AG10803 (cell line): ENCODE measurements around the gene TNPO3.
"Not testable (repeated sequence)": the region's sequence is repeated elsewhere in the genome, so short reads cannot be mapped to it uniquely, and the experiment has no call there.

Experiments used
- DNase-seq: peaks from one replicate; pipeline ENCODE4 v3.0.0; 2010; ENCODE audit warnings: low read depth
- H3K4me3 ChIP-seq: 2 replicates; pipeline ENCODE4 v1.5.1; 2011; ENCODE audit warnings: mild to moderate bottlenecking, low read length, control low read depth
- CTCF ChIP-seq: conservative IDR thresholded peaks from 2 replicates; pipeline ENCODE4 v1.5.1; 2011; ENCODE audit warnings: mild to moderate bottlenecking, low read length, control low read depth, inconsistent platforms

Gene TNPO3

GRCh38 chr7:129007572-129007971 lies 47.3 kb downstream of the TNPO3 start:
- no peak for TF ChIP-seq CTCF
- no peak overlapping the region for H3K4me3 ChIP-seq
- DNase-seq, result no peak

- no peak for TF ChIP-seq CTCF
- DNase-seq, result no peak
- no peak overlapping the region for H3K4me3 ChIP-seq
These were observed 48.1 kb downstream of the TNPO3 start for GRCh38 chr7:129006636-129007414.

- DNase-seq, result no peak
- H3K4me3 ChIP-seq, result no peak overlapping the region
- TF ChIP-seq CTCF, result no peak
These were observed 49.7 kb downstream of the TNPO3 start for GRCh38 chr7:129005186-129005585.

GRCh38 chr7:128997181-128997580 lies 57.7 kb downstream of the TNPO3 start:
- TF ChIP-seq CTCF, result no peak
- H3K4me3 ChIP-seq, result no peak overlapping the region
- no peak for DNase-seq

GRCh38 chr7:128994560-128994959 lies 60.4 kb downstream of the TNPO3 start:
- not testable (repeated sequence) for DNase-seq, H3K4me3 ChIP-seq

- no peak for TF ChIP-seq CTCF
- DNase-seq, result no peak
- H3K4me3 ChIP-seq, result no peak overlapping the region
These were observed 61.5 kb downstream of the TNPO3 start for GRCh38 chr7:128993419-128993818.

GRCh38 chr7:128989961-128990360 lies 65.0 kb downstream of the TNPO3 start:
- DNase-seq, result no peak
- H3K4me3 ChIP-seq, result no peak overlapping the region
- no peak for TF ChIP-seq CTCF
